GM12873 (cell line): ENCODE results near the gene PUS1.

Experiments used
- TF ChIP-seq, protein P1 (sequence below): IDR thresholded peaks from 2 replicates; pipeline ENCODE4 v1.5.1; 2012; ENCODE audit warnings: low read depth, mild to moderate bottlenecking, moderate library complexity, low read length, control low read depth; ENCODE audit not compliant: insufficient read depth; ENCODE audit errors: missing control alignments

The PUS1 gene

DNA sequence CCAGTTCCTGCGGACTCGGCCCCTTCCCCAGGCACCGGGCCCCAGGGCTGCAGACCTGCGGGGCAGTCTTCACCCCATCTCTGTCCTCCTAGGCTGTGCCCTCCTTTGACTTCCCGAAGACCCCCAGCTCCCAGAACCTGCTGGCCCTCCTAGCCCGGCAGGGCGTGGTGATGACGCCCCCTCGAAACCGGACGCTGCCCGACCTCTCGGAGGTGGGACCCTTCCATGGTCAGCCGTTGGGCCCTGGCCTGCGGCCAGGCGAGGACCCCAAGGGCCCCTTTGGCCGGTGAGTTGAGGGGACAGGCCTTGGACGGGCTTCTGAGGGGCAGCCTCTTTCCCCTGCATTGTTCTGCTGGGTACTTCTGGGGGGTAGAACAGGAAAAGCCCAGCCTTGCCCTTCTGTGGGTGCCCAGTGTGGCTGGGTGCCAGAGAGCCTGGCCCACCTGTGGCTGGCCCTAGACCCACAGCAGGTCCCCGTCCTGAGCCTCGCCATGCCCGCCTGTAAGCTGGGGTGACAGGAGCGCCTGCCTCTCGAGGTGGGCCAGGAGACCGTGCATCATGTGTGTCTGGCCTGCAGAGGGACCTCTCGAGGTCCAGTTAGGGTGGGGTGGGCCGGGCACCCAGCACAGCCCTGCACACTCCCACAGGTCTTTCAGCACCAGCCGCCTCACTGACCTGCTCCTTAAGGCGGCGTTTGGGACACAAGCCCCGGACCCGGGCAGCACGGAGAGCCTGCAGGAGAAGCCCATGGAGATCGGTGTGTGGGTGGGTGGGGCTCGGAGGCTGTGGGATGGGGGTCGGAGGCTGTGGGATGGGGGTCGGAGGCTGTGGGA lies 12.6 kb upstream of the PUS1 start:
- TF ChIP-seq, protein P1, sequence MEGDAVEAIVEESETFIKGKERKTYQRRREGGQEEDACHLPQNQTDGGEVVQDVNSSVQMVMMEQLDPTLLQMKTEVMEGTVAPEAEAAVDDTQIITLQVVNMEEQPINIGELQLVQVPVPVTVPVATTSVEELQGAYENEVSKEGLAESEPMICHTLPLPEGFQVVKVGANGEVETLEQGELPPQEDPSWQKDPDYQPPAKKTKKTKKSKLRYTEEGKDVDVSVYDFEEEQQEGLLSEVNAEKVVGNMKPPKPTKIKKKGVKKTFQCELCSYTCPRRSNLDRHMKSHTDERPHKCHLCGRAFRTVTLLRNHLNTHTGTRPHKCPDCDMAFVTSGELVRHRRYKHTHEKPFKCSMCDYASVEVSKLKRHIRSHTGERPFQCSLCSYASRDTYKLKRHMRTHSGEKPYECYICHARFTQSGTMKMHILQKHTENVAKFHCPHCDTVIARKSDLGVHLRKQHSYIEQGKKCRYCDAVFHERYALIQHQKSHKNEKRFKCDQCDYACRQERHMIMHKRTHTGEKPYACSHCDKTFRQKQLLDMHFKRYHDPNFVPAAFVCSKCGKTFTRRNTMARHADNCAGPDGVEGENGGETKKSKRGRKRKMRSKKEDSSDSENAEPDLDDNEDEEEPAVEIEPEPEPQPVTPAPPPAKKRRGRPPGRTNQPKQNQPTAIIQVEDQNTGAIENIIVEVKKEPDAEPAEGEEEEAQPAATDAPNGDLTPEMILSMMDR = peak; percentile 10

DNA sequence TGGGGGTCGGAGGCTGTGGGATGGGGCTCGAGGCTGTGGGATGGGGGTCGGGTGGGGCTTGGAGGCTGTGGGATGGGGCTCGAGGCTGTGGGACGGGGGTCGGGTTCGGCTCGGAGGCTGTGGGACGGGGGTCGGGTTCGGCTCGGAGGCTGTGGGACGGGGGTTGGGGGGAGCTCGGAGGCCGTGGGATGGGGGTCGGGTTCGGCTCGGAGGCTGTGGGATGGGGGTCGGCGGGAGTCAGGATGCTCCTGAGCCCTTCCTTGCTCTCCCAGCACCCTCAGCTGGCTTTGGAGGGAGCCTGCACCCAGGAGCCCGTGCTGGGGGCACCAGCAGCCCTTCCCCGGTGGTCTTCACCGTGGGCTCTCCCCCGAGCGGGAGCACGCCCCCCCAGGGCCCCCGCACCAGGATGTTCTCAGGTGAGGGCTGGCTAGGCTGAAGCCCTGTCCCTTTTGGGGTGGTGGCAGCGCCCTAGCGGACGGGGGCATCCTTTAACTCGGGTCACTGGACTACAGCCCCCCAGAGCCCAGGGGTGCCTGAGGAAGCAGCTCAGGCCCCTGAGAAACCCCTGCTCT lies 11.9 kb upstream of the PUS1 start:
- TF ChIP-seq, protein P1 = no peak

DNA sequence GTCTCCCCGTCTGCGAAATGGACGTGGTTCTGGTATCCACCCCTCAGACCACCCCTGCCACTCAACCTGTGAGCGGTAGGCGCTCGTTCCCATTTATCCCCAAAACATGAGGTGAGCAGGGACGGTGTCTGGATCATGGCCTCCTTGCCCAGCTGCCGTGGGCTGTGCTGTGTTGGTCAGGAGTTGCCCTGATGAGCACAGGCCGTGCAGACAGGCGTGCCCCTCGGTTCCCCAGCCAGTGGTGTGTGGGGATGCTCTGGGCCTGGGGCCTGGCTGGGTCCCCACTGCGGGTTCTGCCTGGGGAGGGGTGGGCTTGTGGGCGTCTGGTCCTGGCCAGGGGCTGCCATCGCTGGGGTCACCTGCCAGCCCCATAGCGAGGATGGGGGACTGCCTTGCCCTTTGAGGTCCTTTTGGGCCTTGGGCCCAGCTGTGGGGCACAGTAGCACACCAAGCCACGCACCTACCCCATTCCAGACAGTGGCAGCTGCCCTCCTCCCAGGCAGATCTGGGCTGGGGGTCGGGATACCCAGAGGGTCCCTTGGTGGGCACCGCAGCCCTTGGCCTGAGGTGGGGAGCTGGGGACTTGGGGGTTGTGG lies 11.3 kb upstream of the PUS1 start:
- TF ChIP-seq, protein P1 = no peak

- TF ChIP-seq, protein P1 = no peak
Observed at GRCh38 chr12:131918311-131919050, 10.6 kb upstream of the PUS1 start.

DNA sequence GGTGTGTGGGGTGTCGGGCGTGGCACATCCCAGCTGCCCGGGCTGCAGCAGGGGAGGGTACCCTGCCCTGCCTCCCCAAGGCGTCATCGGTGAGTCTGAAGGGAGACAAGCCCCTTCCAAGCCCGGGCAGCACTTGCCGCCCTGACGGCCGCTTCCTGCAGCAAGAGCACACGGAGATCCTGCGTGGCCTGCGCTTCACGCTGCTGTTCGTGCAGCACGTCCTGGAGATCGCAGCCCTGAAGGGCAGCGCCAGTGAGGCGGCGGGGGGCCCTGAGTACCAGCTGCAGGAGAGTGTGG lies 10.1 kb upstream of the PUS1 start:
- TF ChIP-seq, protein P1 = no peak

DNA sequence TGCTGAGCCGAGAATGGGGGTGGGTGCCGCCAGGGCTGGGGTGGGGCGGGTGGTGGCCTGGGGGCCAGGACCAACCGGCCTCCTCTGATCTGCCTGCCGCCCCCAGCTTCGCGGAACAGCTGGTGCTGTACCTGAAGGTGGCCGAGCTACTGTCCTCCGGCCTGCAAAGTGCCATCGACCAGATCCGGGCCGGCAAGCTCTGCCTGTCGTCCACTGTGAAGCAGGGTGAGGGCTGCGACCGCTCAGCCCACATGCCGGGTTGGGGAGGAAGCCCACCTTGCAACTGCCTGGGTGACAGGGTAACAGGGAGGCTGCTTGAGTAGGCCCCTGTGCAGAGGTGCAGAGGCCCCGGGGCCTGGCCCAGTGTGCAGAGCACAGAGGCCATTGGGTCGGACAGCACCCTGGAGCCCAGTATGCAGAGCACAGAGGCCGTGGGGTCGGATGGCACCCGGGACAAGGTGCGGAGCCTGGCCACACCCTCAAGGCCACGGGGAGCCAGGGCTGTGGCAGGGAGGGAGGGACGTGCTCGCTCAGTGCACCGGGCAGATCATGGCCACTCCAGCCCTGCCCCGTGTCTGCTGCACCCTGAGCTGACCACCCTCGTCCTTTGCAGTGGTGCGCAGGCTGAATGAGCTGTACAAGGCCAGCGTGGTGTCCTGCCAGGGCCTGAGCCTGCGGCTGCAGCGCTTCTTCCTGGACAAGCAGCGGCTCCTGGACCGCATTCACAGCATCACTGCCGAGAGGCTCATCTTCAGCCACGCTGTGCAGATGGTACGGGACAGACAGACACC lies 9.5 kb upstream of the PUS1 start:
- TF ChIP-seq, protein P1 = no peak
